Measurements from ENCODE around the gene NFKBIA.
"Not testable (repeated sequence)": the region's sequence is repeated elsewhere in the genome, so short reads cannot be mapped to it uniquely, and the experiment has no call there.

Gene NFKBIA

GRCh38 chr14:35366521-35366976 is 38.0 kb downstream of the NFKBIA start:
- no peak for DNase-seq

GRCh38 chr14:35366056-35366451 is 38.5 kb downstream of the NFKBIA start:
- DNase-seq = no peak

- DNase-seq = no peak
Measured at GRCh38 chr14:35365130-35366055, 39.2 kb downstream of the NFKBIA start.

GRCh38 chr14:35362911-35363374 is 41.6 kb downstream of the NFKBIA start:
- DNase-seq = no peak

GRCh38 chr14:35362450-35362849 is 42.1 kb downstream of the NFKBIA start:
- DNase-seq = peak; percentile 50

GRCh38 chr14:35361141-35361480 is 43.4 kb downstream of the NFKBIA start:
- no peak for DNase-seq

GRCh38 chr14:35359655-35360054 is 44.9 kb downstream of the NFKBIA start:
- not testable (repeated sequence) for DNase-seq

- DNase-seq = no peak
Measured at GRCh38 chr14:35355981-35356841, 48.3 kb downstream of the NFKBIA start.

GRCh38 chr14:35355235-35355634 is 49.3 kb downstream of the NFKBIA start:
- DNase-seq = not testable (repeated sequence)

GRCh38 chr14:35353409-35354172 is 51.0 kb downstream of the NFKBIA start:
- no peak for DNase-seq

GRCh38 chr14:35352274-35353233 is 52.0 kb downstream of the NFKBIA start:
- DNase-seq = no peak

GRCh38 chr14:35351897-35352273 is 52.7 kb downstream of the NFKBIA start:
- no peak for DNase-seq
